Peyer's patch (tissue), 4 donors: ENCODE data around the gene ACO2. TPM values are rescaled to one million over a fixed set of nuclear protein-coding genes. Genes with fewer than 3 reads are reported as not detected.
"Not testable (repeated sequence)": the region's sequence is repeated elsewhere in the genome, so short reads cannot be mapped to it uniquely, and the experiment has no call there.

ENCODE experiments used
- DNase-seq, 3 donors: peaks; one replicate each; pipeline ENCODE4 v3.0.0-alpha.2; 2017 to 2019
- H3K27ac ChIP-seq, 4 donors: fragments of 200-600 bp; sonication (generic); one replicate each; pipeline ENCODE4 v1.5.1; 2016 to 2019
- H3K27me3 ChIP-seq, 2 donors: fragments of 200-600 bp; sonication (generic); one replicate each; pipeline ENCODE4 v1.5.1; 2019
- H3K36me3 ChIP-seq, 3 donors: fragments of 200-600 bp; sonication (generic); one replicate each; pipeline ENCODE4 v1.5.1; 2016 to 2019
- H3K4me1 ChIP-seq, 4 donors: fragments of 200-600 bp; sonication (generic); one replicate each; pipeline ENCODE4 v1.5.1; 2016 to 2019
- H3K4me3 ChIP-seq, 4 donors: fragments of 200-600 bp; sonication (generic); 1 replicate in 3 of 4; 2 replicates in 1 of 4; pipeline ENCODE4 v1.5.1; 2016 to 2019; ENCODE audit warnings: mild to moderate bottlenecking in 1 of 4
- H3K9me3 ChIP-seq, 4 donors: fragments of 200-600 bp; sonication (generic); one replicate each; pipeline ENCODE4 v1.5.1; 2016 to 2019; ENCODE audit warnings: mild to moderate bottlenecking in 1 of 4
- POLR2A ChIP-seq, 2 donors: fragments of 450-650 bp; IDR thresholded peaks; one replicate each; pipeline ENCODE4 v1.5.1; 2017; ENCODE audit warnings: antibody characterized with exemption in 2 of 2, mild to moderate bottlenecking in 2 of 2, moderate library complexity in 2 of 2
- total RNA-seq, 4 donors: library from RNA; depleted of rRNA; stranded (reverse); fragments of >200 nt; gene quantifications; one replicate each; pipeline ENCODE4 v1.1.0, GENCODE V29; 2016
- TF ChIP-seq, protein P1 (sequence below), 6 experiments: fragments of 450-650 bp in 4 of 6; fragments of 200-600 bp in 2 of 6; sonication (generic) in 1 of 6; IDR thresholded peaks; one replicate each; pipeline ENCODE4 v1.5.1; 2017 to 2019; ENCODE audit warnings: antibody characterized with exemption in 6 of 6, mild to moderate bottlenecking in 3 of 6, moderate library complexity in 1 of 6

Gene ACO2
- total RNA-seq, result 100 to 1,000 TPM; 115 to 394 (median 356) TPM

DNA sequence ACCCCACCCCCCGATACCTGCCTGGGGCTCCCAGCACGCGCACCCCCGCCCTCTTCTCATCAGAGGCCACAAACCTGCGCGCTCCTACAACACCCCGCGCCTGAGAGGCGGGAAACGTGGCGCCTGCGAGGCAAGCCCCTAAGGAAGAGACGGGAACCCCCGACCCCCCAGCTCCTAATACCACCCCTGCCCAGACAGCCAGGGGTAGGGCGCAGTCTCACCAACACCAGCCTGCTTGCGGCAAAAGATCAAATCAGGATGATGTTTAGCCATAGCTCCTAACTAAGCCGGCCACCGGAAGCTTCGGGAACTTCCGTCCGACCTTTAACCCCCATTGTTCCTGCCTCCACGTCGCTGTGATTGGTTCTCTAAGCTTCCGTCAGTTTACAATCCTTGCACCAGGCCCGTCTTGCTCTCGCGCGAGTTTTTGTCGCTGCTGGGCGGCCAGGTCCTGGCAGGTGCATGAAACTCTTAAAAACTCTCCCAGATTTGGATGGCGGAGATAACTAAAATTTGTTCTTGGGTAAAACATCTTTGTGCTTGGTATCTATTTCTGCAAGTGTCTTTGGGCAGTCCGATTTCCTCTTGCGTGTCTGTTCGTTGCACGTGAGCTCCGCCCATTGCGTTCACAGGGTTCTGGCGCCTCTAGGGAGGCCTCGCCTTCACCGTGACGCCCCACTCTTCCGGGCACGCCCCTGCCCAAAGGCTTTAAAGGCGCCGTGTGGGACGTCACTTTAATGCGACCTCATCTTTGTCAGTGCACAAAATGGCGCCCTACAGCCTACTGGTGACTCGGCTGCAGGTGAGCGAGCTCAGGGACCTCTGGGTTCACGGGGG lies at the start of gene ACO2, which contains the start of gene PHF5A:
TSS of gene ACO2 (plus strand) at position 737 of the 837 bp plus-strand sequence. CDS start at position 767, 30 bp downstream.
TSS of gene PHF5A (minus strand) at position 312 of the 837 bp plus-strand sequence. CDS start at position 273, 39 bp downstream.
- TF ChIP-seq, protein P1, sequence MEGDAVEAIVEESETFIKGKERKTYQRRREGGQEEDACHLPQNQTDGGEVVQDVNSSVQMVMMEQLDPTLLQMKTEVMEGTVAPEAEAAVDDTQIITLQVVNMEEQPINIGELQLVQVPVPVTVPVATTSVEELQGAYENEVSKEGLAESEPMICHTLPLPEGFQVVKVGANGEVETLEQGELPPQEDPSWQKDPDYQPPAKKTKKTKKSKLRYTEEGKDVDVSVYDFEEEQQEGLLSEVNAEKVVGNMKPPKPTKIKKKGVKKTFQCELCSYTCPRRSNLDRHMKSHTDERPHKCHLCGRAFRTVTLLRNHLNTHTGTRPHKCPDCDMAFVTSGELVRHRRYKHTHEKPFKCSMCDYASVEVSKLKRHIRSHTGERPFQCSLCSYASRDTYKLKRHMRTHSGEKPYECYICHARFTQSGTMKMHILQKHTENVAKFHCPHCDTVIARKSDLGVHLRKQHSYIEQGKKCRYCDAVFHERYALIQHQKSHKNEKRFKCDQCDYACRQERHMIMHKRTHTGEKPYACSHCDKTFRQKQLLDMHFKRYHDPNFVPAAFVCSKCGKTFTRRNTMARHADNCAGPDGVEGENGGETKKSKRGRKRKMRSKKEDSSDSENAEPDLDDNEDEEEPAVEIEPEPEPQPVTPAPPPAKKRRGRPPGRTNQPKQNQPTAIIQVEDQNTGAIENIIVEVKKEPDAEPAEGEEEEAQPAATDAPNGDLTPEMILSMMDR (IDR thresholded peaks at IDR 0.05), result peak in 1 of 6 experiments; percentile 1
- peak; percentile 86 to 87 for TF ChIP-seq POLR2A (IDR thresholded peaks at IDR 0.05)
- DNase-seq, result peak; percentile 97 to 99 (median 99)
- no peaks in the 10 kb centered on the region for H3K27me3 ChIP-seq
- peak within 1 kb of the TSS; percentile 78 to 99 (median 84) for H3K4me3 ChIP-seq
- peaks cover 0 to 52% (median 2%) of the 10 kb centered on the region in 3 donors for H3K36me3 ChIP-seq
- H3K9me3 ChIP-seq, result no peaks in the 10 kb centered on the region
- peak within 1 kb of the TSS; percentile 89 to 97 (median 96) for H3K27ac ChIP-seq
- H3K4me1 ChIP-seq, result peaks cover 0 to 52% (median 3%) of the 10 kb centered on the region in 4 donors

GRCh38 chr22:41425660-41426365 lies 43.1 kb upstream of the ACO2 start:
- H3K27me3 ChIP-seq, result no peaks in the 10 kb centered on the region
- H3K4me3 ChIP-seq, result no peak overlapping the region
- H3K27ac ChIP-seq, result no peak overlapping the region
- no peak for DNase-seq
- H3K36me3 ChIP-seq, result peaks cover 0 to 13% (median 0%) of the 10 kb centered on the region in 3 donors
- H3K9me3 ChIP-seq, result no peaks in the 10 kb centered on the region
- TF ChIP-seq, protein P1 (IDR thresholded peaks at IDR 0.05), result no peak
- TF ChIP-seq POLR2A (IDR thresholded peaks at IDR 0.05), result no peak
- H3K4me1 ChIP-seq, result no peaks in the 10 kb centered on the region

DNA sequence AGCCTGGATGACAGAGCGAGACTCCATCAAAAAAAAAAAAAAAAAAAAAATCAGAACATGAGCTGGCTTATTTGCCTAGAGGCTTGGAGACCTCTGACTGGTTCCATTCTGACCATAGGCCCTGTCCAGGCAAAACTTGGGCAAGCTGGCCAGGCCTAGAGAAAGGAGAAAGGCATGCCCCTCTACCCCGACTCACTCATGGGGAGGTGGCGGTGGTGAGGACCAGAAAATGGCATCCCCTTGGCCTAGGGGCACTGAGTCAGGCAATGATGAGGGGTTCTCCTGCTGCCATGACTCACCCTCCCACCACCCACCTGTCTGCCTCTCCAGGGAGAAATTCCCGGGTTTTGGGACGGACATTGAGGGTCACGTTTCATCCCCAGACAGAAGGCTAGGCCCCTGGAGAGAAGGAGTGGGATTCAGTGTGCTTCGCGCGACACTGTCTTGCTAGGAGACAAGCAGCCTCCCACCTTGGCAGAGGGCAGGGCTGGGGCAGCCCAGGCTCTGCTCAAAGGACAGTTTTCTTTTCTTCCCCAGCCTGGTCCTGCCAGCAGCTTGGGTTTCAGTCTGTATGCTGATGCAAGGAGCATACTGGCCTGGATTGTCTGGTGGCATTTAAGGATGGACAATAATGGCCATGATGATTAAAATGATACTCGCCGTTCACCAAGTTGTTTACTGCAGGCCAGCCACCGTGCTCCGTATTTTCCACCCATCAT lies 39.5 kb upstream of the ACO2 start:
- DNase-seq, result no peak
- Histone ChIP-seq H3K27ac (no peak overlapping the region), H3K9me3 (no peaks in the 10 kb centered on the region), H3K27me3 (no peaks in the 10 kb centered on the region), H3K4me1 (peaks cover 0 to under 1% (median 0%) of the 10 kb centered on the region in 4 donors), H3K36me3 (peaks cover 0 to 25% (median 0%) of the 10 kb centered on the region in 3 donors), H3K4me3 (no peak overlapping the region)
- TF ChIP-seq, protein P1 (IDR thresholded peaks at IDR 0.05), result no peak
- no peak for TF ChIP-seq POLR2A (IDR thresholded peaks at IDR 0.05)

DNA sequence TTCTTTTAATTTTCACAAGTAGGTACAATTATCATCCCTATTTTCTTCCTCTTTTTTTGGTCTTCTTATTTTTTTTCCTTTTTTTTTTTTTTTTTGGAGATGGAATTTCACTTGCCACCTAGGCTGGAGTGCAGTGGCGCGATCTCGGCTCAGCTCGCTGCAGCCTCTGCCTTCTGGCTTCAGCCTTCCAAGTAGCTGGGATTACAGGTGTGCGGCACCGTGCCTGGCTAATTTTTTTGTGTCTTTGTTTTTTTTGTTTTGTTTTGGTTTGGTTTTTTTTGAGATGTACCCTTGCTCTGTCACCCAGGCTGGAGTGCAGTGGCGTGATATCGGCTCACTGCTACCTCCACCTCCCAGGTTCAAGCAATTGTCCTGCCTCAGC lies 39.0 kb upstream of the ACO2 start:
- Histone ChIP-seq H3K4me1 (peaks cover 0 to 6% (median 0%) of the 10 kb centered on the region in 4 donors), H3K27me3 (no peaks in the 10 kb centered on the region), H3K36me3 (peaks cover 0 to 28% (median 0%) of the 10 kb centered on the region in 3 donors), H3K4me3 (no peak overlapping the region), H3K27ac (no peak overlapping the region), H3K9me3 (no peaks in the 10 kb centered on the region)
- no peak for TF ChIP-seq POLR2A (IDR thresholded peaks at IDR 0.05)
- TF ChIP-seq, protein P1 (IDR thresholded peaks at IDR 0.05), result no peak
- no peak for DNase-seq

DNA sequence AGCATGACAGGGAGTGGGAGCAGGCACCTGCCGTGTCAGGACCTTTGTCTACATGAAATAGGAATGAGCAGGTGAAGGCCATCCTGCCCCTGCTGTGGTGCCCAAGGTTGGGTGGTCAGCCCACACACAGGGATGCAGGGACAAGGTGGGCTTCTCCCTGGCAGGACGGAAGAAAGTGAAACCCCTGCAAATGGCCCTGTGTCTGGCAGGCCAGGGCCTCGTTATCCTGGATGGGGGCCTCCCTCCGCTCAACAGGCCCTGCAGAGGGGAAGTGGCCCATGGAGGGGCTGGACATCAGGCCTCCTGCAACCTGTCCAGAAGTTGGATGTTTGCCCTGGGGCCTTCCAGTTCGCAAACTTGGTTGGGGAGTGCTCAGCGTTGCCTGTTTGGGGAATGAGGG lies 37.3 kb upstream of the ACO2 start:
- H3K9me3 ChIP-seq, result no peaks in the 10 kb centered on the region
- no peak overlapping the region for H3K4me3 ChIP-seq
- H3K36me3 ChIP-seq, result peaks cover 0 to 42% (median 0%) of the 10 kb centered on the region in 3 donors
- H3K27me3 ChIP-seq, result no peaks in the 10 kb centered on the region
- no peak for TF ChIP-seq POLR2A (IDR thresholded peaks at IDR 0.05)
- TF ChIP-seq, protein P1 (IDR thresholded peaks at IDR 0.05), result no peak
- DNase-seq, result no peak
- peaks cover 0 to 15% (median 0%) of the 10 kb centered on the region in 4 donors for H3K4me1 ChIP-seq
- no peak overlapping the region for H3K27ac ChIP-seq

DNA sequence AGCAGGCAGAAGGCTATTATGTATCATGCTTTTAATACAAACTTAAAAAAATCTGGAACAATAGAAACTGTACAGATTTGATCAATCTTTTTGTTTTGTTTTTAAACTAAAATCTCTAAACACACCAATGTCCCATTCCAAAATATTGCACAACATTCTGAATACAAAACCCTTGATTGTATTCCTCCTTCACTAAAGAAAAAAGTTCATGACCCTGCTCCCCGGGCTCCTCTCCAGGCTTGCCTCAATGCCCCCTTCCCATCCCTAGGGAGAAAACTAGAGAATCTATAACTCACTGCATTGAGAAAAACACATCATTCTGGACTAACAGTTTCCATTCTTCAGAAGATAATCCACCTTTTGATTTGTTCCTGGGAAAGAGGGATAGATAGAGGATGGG lies 35.4 kb upstream of the ACO2 start:
- not testable (repeated sequence) for DNase-seq, H3K27ac ChIP-seq, H3K27me3 ChIP-seq, H3K9me3 ChIP-seq, H3K4me3 ChIP-seq
- Histone ChIP-seq H3K4me1 (peaks cover 0 to 15% (median 0%) of the 10 kb centered on the region in 4 donors), H3K36me3 (peaks cover 0 to 52% (median 0%) of the 10 kb centered on the region in 3 donors)

- not testable (repeated sequence) for H3K27ac ChIP-seq, H3K27me3 ChIP-seq, DNase-seq, H3K4me3 ChIP-seq, H3K9me3 ChIP-seq
- Histone ChIP-seq H3K4me1 (peaks cover 0 to 15% (median 0%) of the 10 kb centered on the region in 4 donors), H3K36me3 (peaks cover 0 to 60% (median 0%) of the 10 kb centered on the region in 3 donors)
Measured at GRCh38 chr22:41434361-41435003, 34.4 kb upstream of the ACO2 start.
